Testis (tissue), 3 donors: ENCODE data around the gene SPOCK2. TPM values are rescaled to one million over a fixed set of nuclear protein-coding genes. Genes with fewer than 3 reads are reported as not detected.
A peak's percentile ranks its signal among the peaks of the same experiment; 100 is the strongest.

Experiments
- DNase-seq: peaks from one replicate; pipeline ENCODE4 v3.0.0-alpha.2; 2019
- H3K27ac ChIP-seq, 2 donors: fragments of 200-600 bp; sonication (generic); one replicate each; pipeline ENCODE4 v1.5.1; 2019
- H3K27me3 ChIP-seq: fragments of 200-600 bp; sonication (generic); one replicate; pipeline ENCODE4 v1.5.1; 2019
- H3K36me3 ChIP-seq: fragments of 200-600 bp; sonication (generic); one replicate; pipeline ENCODE4 v1.5.1; 2017; ENCODE audit warnings: low read depth; ENCODE audit errors: missing control alignments
- H3K4me1 ChIP-seq: fragments of 200-600 bp; sonication (generic); one replicate; pipeline ENCODE4 v1.5.1; 2019
- H3K4me3 ChIP-seq, 2 donors: fragments of 200-600 bp; sonication (generic); one replicate each; pipeline ENCODE4 v1.5.1; 2017 to 2019
- H3K9me3 ChIP-seq: fragments of 200-600 bp; sonication (generic); one replicate; pipeline ENCODE4 v1.5.1; 2017
- CTCF ChIP-seq, 3 experiments: fragments of 450-650 bp in 2 of 3; fragments of 200-600 bp in 1 of 3; sonication (generic) in 1 of 3; IDR thresholded peaks; one replicate each; pipeline ENCODE4 v1.5.1; 2016 to 2019; ENCODE audit warnings: antibody characterized with exemption in 3 of 3, mild to moderate bottlenecking in 2 of 3, moderate library complexity in 1 of 3
- POLR2A ChIP-seq: fragments of 450-650 bp; IDR thresholded peaks from one replicate; pipeline ENCODE4 v1.6.1; 2017; ENCODE audit warnings: antibody characterized with exemption, mild to moderate bottlenecking, moderate library complexity
- WGBS, 2 donors: methylation state at CpG; one replicate each; pipeline ENCODE4 v1.1.5; 2018; 5-methylcytosine and 5-hydroxymethylcytosine counted together
- intact Hi-C: fragments of 100-400 bp; cut with DNase I; formaldehyde crosslinking; loops from one replicate; pipeline ENCODE4 v1.15.1; 2023; ENCODE audit warnings: low total_unique reads
- polyA plus RNA-seq: library from polyadenylated mRNA; stranded (reverse); fragments of 350-450 nt; fragmentation: Illumina TruSeq; extraction: RNeasy Lipid Tissue Mini Kit (QIAGEN cat#74804); gene quantifications from one replicate; pipeline ENCODE4 v1.2.3, GENCODE V29; 2014; ENCODE audit warnings: low read depth, low replicate concordance; ENCODE audit not compliant: insufficient read depth
- total RNA-seq, 2 donors: library from RNA; depleted of rRNA; stranded (reverse); fragments of >200 nt; gene quantifications; one replicate each; pipeline ENCODE4 v1.2.3, GENCODE V29; 2016

Gene SPOCK2
- total and polyA plus RNA-seq, 3 donors from 2014 or later: 73.6 to 212 (median 113) TPM

DNA sequence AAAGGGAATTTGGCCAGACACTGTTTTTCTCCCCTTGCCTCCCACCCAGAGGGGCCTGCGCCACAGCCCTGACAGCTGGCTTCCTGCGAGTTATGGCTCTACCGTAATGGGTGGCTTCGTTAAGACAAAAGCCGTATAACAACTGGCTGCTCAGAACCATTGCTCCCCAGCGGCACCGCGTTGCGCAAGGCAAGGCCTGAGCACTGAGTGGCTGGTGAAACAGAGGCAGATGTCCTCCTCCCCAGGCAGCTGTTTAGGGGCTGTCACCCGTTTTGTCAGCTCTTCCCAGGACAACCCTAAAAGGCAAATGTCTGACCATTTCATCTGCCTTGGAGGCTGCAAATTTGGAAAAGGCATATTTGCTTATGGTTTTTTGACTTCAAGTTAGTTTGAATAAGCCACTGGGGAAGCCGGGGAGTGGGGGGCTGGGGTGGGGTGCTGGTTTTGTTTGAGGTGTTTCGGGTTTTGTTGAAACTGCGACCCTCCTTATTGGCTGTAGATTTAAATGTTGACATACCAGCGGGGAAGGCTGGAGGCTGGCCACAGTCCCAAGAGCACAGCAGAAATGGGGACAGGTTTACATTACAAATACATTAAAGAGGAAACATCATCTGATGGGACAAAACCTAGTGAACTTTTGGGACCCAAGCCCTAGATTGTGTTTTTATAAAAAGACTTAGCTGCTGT, 681 bp upstream of the SPOCK2 start:
- no peaks in the 10 kb centered on the region for H3K27me3 ChIP-seq
- peak overlapping the region in 1 of 2 donors; percentile 68 for H3K4me3 ChIP-seq
- no peaks in the 10 kb centered on the region for H3K9me3 ChIP-seq
- peaks cover 17% of the 10 kb centered on the region for H3K4me1 ChIP-seq
- no peak for DNase-seq
- no peak for TF ChIP-seq POLR2A
- no peak for TF ChIP-seq CTCF (IDR thresholded peaks at IDR 0.05)
- no peaks in the 10 kb centered on the region for H3K36me3 ChIP-seq
- intact Hi-C loops: no loop called here
- peak overlapping the region in 1 of 2 donors; percentile 61 for H3K27ac ChIP-seq
- 51 to 56% methylated on average over 9 to 14 of the region's 14 CpGs for WGBS, 2 donors

DNA sequence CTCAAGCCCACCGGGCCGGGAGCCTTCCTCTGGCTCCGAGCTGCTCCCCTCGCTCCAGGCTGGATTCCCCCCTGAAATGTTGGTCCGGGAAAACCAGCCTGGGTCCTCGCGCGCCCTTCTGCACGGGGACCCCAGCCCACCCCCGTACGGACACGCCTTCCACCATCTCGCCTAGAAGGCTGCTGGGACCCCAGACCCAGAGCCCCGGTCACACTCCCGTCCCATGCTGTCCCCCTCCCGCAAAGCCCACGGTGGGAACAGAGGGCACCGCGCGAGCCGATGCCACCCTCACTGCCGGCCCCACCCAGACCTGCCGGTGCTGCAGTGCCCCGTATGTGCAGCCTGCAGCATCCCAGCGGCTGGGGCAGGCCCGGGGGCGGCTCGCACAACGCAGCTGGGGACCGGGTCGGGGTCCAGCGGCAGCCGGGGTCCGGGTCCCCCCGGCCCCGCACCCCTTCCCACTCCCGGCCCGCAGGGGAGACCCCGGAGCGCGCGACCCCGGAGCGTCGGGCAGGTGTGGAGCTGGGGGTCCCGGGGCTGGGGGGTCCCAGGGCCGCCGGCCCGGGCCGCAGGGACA, 871 bp downstream of the SPOCK2 start:
- Histone ChIP-seq H3K36me3 (no peaks in the 10 kb centered on the region), H3K9me3 (no peaks in the 10 kb centered on the region), H3K4me1 (peaks cover 17% of the 10 kb centered on the region), H3K27ac (peak overlapping the region; percentile 61 to 64), H3K27me3 (no peaks in the 10 kb centered on the region), H3K4me3 (peak overlapping the region; percentile 44 to 68)
- intact Hi-C loops: no loop called here
- no peak for TF ChIP-seq CTCF (IDR thresholded peaks at IDR 0.05)
- no peak for TF ChIP-seq POLR2A
- WGBS, 2 donors: 9 to 26% methylated on average over 10 to 33 of the region's 50 CpGs
- DNase-seq: no peak

DNA sequence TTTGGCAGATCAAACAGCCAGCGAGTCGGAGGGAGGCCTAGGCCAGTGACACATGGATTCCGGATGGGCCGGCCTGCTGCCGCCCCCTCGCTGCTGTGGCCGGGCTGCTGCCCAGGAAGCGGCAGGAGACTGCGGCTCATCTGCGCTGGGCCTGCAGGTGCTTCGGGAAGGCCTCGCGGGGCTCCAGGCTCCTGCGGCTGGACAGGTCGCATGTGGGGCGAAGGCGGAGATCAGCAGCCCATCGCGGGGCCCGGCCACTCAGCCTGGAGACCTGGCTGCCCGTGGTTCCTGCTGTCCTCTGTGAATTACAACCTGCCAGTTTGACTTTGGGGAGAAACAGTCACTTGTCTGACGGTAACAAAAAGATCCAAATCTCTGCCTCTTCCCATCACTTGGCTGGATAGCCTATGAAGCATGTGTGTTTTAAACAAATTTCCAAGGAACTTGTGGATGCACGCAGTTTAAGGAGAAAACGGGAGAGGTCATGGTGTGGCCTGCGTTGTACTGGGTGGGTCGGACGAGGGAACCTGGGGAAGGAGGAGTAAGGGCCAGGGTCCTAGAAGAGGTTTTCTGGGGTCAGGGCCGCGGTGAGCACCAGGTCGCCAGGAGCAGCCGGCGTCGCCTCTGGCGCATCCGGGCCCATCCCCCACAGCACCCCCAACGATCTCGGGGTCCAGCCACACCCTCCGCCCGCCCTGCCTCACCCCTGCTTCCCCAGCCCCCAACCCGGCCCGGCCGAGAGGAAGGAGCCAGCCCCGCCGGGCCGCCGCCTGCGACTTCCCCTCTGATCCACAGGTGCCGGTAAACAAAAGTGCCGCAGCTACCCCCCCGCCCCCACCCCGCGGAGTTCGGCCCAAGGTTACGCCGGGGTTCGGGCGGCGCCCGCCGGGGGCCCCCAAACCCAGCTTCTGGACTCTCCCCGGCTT, 1.6 kb downstream of the SPOCK2 start:
- Histone ChIP-seq H3K4me1 (peaks cover 17% of the 10 kb centered on the region), H3K27ac (peak overlapping the region; percentile 61 to 64), H3K36me3 (no peaks in the 10 kb centered on the region), H3K9me3 (no peaks in the 10 kb centered on the region), H3K4me3 (peak overlapping the region; percentile 44 to 68), H3K27me3 (no peaks in the 10 kb centered on the region)
- intact Hi-C loops: no loop called here
- no peak for TF ChIP-seq POLR2A
- no peak for TF ChIP-seq CTCF (IDR thresholded peaks at IDR 0.05)
- peak; percentile 62 for DNase-seq
- 35 to 40% methylated on average over 23 to 49 of the region's 61 CpGs for WGBS, 2 donors

DNA sequence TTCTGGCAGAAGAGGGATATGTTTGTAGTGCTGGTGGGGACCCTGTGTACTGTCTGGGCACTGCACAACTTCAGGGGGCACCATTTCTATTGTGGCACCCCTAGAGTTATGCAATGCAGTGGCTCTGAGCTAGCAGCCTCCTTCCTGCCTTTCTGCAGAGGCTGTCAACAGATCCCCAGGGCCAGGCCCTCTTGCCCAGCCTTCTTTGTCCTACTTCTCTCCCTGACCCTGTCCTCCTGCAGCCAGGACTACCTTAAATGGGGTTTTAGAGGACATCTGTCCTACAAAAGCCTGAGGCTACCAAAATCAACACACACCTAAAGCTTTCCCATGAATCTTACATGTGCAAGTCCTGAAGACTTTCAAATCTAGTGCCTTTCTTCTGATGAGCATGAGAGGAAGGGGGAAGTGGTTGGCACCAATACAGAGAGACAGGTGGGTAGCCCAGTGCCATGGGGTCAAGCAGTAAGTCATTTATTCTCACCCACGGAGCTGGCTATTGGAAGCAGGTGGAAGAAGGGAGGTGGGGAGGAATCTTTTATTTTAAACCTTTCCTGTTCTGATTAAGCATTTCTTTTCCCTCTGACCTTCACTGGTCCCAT, 2.4 kb downstream of the SPOCK2 start:
- intact Hi-C loops: no loop called here
- Histone ChIP-seq H3K9me3 (no peaks in the 10 kb centered on the region), H3K27me3 (no peaks in the 10 kb centered on the region), H3K27ac (peak overlapping the region; percentile 21 to 61), H3K4me3 (no peak overlapping the region), H3K4me1 (peaks cover 17% of the 10 kb centered on the region), H3K36me3 (no peaks in the 10 kb centered on the region)
- DNase-seq: no peak
- no peak for TF ChIP-seq POLR2A
- no peak for TF ChIP-seq CTCF (IDR thresholded peaks at IDR 0.05)
- 36 to 45% methylated on average over 1 of the region's 1 CpG for WGBS, 2 donors
